Measurements from ENCODE around the gene SDHA. TPM values are rescaled to one million over a fixed set of nuclear protein-coding genes. Genes with fewer than 3 reads are reported as not detected.
"Not testable (repeated sequence)": the region's sequence is repeated elsewhere in the genome, so short reads cannot be mapped to it uniquely, and the experiment has no call there.

Gene SDHA
- total RNA-seq, 1 donor from 2014 or later, result 53.6 TPM

DNA sequence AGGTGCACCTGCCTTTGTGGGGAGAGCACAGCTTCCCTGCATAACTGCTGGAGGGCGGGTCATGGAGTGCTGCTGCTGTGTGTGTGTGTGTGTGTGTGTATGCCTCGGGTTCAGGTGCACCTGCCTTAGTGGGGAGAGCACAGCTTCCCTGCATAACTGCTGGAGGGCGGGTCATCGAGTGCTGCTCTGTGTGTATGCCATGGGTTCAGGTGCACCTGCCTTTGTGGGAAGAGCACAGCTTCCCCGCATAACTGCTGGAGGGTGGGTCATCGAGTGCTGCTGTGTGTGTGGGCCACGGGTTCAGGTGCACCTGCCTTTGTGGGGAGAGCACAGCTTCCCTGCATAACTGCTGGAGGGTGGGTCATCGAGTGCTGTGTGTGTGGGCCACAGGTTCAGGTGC is 84.3 kb downstream of the SDHA start:
- ATAC-seq, result not testable (repeated sequence)

DNA sequence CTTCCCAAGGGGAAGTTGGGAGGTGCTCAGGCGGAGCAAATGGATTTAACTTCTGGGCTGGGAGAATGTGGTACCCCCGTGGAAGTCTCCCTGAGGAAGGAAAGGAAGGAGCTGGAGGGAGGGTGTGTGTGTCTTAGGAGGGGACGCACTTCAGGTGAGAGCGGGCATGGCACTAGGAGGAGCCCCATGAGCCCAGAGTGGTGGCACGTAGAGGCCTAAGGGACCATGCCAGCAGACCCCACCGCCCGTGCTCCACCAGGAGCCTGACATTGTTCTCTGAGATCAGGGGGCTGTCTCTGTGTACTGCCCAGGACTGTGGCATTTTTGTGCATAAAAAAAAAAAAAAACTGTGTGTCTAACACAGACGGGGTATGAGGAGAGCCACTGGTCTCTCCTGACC is 84.8 kb downstream of the SDHA start:
- ATAC-seq, result no peak

DNA sequence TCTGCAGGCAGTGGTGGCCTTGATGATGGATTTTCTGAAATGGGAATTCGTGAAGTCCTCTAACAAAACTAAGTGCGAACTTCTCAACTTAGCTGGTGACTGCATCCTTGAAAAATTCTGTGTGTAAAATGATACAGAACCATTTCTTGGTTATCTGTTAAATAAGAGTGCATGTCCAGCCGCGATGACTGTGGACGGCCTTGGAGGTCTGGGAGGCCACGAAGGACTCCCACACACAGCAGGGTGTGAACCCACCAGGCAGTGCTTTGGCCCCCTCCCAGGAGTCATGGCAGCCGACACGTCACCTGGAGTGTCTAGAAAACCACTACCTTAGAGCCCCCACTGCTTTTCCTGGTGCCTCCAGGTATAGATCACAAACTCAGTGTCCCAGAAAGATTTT is 85.6 kb downstream of the SDHA start:
- ATAC-seq, result not testable (repeated sequence)

DNA sequence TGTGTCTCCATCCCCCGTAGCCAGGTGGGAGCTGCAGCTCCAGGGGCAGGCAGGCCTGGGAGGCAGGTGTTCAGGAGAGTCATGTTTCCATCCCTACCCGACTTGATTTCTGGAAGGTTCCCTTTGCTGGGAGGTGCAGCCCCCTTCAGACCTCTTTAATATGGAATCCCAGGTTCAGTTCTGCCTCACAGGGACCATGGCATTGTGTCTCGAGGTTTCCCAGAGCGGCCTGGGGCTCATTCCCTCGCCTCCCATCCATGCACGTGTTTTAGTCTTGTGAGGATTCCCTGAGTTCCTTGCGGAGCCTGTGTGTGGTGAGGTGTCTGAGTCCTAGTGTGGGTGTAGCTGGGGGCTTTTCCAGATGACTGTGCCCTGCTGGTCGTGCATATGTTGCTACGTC is 86.9 kb downstream of the SDHA start:
- no peak for ATAC-seq

DNA sequence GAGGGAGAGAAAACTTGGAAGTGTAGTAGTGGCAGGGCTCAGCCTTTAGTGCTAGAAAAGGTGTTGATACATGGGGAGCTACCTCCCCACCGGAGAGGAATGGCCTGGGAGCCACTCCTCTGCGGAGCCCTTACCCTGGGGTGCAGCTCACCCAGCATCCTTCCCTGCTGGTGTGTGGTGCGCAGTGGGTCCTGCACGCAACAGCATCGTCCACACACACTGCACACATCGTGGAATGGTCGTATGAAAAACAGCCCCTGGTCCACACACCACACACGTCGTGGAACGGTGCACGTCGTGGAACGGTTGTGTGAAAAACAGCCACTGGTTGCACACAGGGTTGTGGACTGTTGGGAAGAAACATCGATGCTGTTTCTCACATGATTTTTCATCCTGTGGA is 87.3 kb downstream of the SDHA start:
- ATAC-seq, result no peak

DNA sequence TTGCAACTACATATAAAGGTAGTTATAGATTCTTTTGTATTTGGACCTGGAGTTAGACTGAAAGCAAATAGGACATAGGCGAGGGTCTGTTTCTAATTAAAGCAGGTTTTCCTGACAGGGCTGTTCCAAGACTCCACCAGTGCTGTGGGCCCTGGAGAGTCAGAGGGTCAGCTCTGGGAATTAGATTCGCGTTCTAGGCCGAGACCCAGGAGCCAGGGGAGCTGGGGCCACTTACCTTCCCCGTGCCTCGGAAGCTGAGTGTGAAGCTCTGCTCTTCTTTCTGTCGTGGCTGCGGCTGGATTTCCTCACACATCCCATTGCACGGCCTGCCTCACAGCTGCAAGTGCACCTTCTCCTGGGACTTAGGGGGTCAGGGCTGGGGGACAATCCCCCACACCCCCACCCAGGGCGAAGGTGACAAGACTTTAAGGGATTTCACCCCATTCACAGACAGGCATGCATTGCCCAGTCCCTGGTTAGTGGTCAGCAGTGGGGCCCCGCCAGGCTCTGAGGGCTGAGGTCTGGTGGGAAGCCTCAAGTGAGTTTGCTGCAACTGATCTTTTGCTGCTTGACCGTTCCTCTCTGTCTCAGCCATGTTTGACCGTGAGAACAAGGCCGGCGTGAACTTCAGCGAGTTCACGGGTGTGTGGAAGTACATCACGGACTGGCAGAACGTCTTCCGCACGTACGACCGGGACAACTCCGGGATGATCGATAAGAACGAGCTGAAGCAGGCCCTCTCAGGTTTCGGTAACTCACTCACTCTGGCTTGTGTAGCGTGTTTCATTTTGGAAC is 88.1 kb downstream of the SDHA start:
- no peak for ATAC-seq

Other genes with a start within 250 kb of the SDHA start
- 0.36 TPM for gene PLEKHG4B, start 126.2 kb upstream of the SDHA start, total RNA-seq
- not detected for gene LRRC14B, start 26.8 kb upstream of the SDHA start, total RNA-seq
- gene CCDC127, start 167 bp upstream of the SDHA start, total RNA-seq, result 1.6 TPM
- 96.8 TPM for gene PDCD6, start 53.3 kb downstream of the SDHA start, total RNA-seq
- 1.1 TPM for gene AHRR, start 103.4 kb downstream of the SDHA start, total RNA-seq
- 37.4 TPM for gene EXOC3, start 224.9 kb downstream of the SDHA start, total RNA-seq